ENCODE measurements around the gene ZNF532. TPM values are rescaled to one million over a fixed set of nuclear protein-coding genes. Genes with fewer than 3 reads are reported as not detected.

The ZNF532 gene
- total and polyA plus RNA-seq, 2 of the 13 experiments (the other 11 are each of a cell fraction or from before 2014, with no cell fraction given): not detected

DNA sequence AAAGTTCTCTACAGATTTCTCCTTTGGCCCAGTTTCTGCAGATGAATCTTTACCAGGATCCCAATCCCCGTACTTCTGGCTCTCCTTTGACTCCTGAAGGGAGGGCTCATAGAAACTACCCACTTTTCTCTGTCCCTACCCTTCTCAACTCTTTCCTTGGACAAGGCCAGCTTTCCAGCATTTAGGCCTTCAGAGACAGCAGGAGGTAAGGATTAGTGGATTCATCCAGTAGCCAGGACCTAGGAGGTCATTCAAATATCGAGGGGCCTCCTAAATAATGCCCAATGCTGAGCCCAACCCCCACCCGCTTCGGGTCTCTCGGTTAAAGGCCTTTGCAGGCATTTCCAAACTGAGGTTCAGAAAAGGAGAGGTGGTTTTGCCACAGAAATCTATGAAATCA is 4.8 kb upstream of the ZNF532 start:
- in situ Hi-C loops (cut with HindIII; ENCODE audit: extremely low pct_ligation_motif_present, low pct_unique_long_range_greater_than_20kb) (no loop called here), intact Hi-C loops (cut with micrococcal nuclease; ENCODE audit: unreplicated experiment) (no loop called here)
- Histone ChIP-seq H3K4me2 (ENCODE audit: low read depth, low read length) (no peak overlapping the region), H3K4me1 (ENCODE audit: insufficient read depth, low read length) (no peaks in the 10 kb centered on the region), H3K4me3 (replicated peaks in 1 of 3; ENCODE audit: insufficient read depth in 1 of 3, low read depth in 2 of 3, low read length in 3 of 3) (no peak overlapping the region), H3K79me2 (ENCODE audit: insufficient read depth, low read length) (no peaks in the 10 kb centered on the region), H4K20me1 (ENCODE audit: insufficient read depth, low read length) (no peaks in the 10 kb centered on the region), H3K9me3 (ENCODE audit: low read length) (no peaks in the 10 kb centered on the region), H3K27me3 (ENCODE audit: control insufficient read depth in 1 of 2, insufficient read depth in 2 of 2, low read length in 2 of 2) (no peaks in the 10 kb centered on the region; a peak in 1 of 5 replicates), H3K36me3 (replicated peaks in 1 of 2; ENCODE audit: control insufficient read depth in 1 of 2, insufficient read depth in 2 of 2, low read length in 2 of 2) (no peaks in the 10 kb centered on the region), H2AFZ (ENCODE audit: low read length) (no peak overlapping the region), H3K27ac (ENCODE audit: extremely low read length, insufficient read depth, low read length) (no peak overlapping the region), H3K9ac (ENCODE audit: insufficient read depth, low read depth, low read length) (no peak overlapping the region)
- no peak for ATAC-seq
- CTCF ChIA-PET (ENCODE audit: low intra/inter-chr PET ratio, low total read pairs): no interaction called here
- no peak for DNase-seq (ENCODE audit: low spot score)
- TF ChIP-seq SP2 (CRISPR knock-in tag; IDR thresholded peaks at IDR 0.05): no peak
- TF ChIP-seq KMT2B (CRISPR knock-in tag; IDR thresholded peaks at IDR 0.05): no peak
- no peak for TF ChIP-seq MAFG (CRISPR knock-in tag; IDR thresholded peaks at IDR 0.05)
- under 1% methylated on average over 5 of the region's 5 CpGs for WGBS (ENCODE audit: low lambda C conversion rate)
- no peak for FAIRE-seq
- POLR2A ChIA-PET: no interaction called here
- BruUV-seq (replicated peaks): no TSS peak

DNA sequence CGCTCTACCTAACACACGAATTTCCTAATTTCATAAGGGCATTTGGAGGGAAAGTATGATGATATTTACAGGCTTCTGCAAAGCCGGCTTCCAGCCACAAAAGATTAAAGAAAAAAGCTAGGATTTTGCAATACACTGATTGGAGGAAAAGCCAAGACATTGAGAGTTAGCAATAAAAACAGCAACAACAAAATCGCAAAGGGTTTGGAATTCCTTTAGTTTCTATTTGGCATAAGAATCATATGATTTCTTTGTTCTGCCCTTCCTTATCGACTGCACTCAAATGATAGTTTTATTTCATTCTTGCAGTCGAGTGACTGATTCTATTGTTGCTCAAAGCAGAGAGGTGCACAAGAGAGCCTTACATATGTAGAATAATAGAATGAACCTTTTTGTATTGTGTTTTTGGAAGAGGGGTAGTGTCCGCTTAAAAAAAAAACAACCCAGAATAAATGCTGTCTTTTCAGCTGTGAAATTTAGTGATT is 3.9 kb upstream of the ZNF532 start:
- Histone ChIP-seq H3K4me1 (ENCODE audit: insufficient read depth, low read length) (no peaks in the 10 kb centered on the region), H3K36me3 (replicated peaks in 1 of 2; ENCODE audit: control insufficient read depth in 1 of 2, insufficient read depth in 2 of 2, low read length in 2 of 2) (no peaks in the 10 kb centered on the region), H3K27ac (ENCODE audit: extremely low read length, insufficient read depth, low read length) (no peak overlapping the region), H2AFZ (ENCODE audit: low read length) (no peak overlapping the region), H3K27me3 (ENCODE audit: control insufficient read depth in 1 of 2, insufficient read depth in 2 of 2, low read length in 2 of 2) (no peaks in the 10 kb centered on the region; a peak in 1 of 5 replicates), H4K20me1 (ENCODE audit: insufficient read depth, low read length) (no peaks in the 10 kb centered on the region), H3K9ac (ENCODE audit: insufficient read depth, low read depth, low read length) (no peak overlapping the region), H3K79me2 (ENCODE audit: insufficient read depth, low read length) (no peaks in the 10 kb centered on the region), H3K9me3 (ENCODE audit: low read length) (no peaks in the 10 kb centered on the region), H3K4me2 (ENCODE audit: low read depth, low read length) (no peak overlapping the region), H3K4me3 (replicated peaks in 1 of 3; ENCODE audit: insufficient read depth in 1 of 3, low read depth in 2 of 3, low read length in 3 of 3) (no peak overlapping the region)
- ATAC-seq: no peak
- in situ Hi-C loops (cut with HindIII; ENCODE audit: extremely low pct_ligation_motif_present, low pct_unique_long_range_greater_than_20kb): no loop called here
- intact Hi-C loops (cut with micrococcal nuclease; ENCODE audit: unreplicated experiment): no loop called here
- no peak for FAIRE-seq
- POLR2A ChIA-PET: no interaction called here
- no peak for DNase-seq (ENCODE audit: low spot score)
- CTCF ChIA-PET (ENCODE audit: low intra/inter-chr PET ratio, low total read pairs): no interaction called here
- no TSS peak for BruUV-seq (replicated peaks)
- WGBS (ENCODE audit: low lambda C conversion rate): 13% methylated on average over 7 of the region's 7 CpGs
- TF ChIP-seq DMAP1 (CRISPR knock-in tag; IDR thresholded peaks at IDR 0.05) (no peak), SP5 (CRISPR knock-in tag; IDR thresholded peaks at IDR 0.05; ENCODE audit: borderline replicate concordance, low read depth) (no peak), RXRB (CRISPR knock-in tag; IDR thresholded peaks at IDR 0.05; ENCODE audit: borderline replicate concordance) (no peak), ISX (CRISPR knock-in tag; conservative IDR thresholded peaks at IDR 0.05) (no peak), MTA1 (CRISPR knock-in tag; IDR thresholded peaks at IDR 0.05; ENCODE audit: borderline replicate concordance) (no peak), ZNF616 (CRISPR knock-in tag; IDR thresholded peaks at IDR 0.05; ENCODE audit: low read depth) (no peak), ZNF30 (CRISPR knock-in tag; IDR thresholded peaks at IDR 0.05) (no peak), MYNN (CRISPR knock-in tag; IDR thresholded peaks at IDR 0.05; ENCODE audit: low read depth) (no peak)
- TF ChIP-seq, protein P1, sequence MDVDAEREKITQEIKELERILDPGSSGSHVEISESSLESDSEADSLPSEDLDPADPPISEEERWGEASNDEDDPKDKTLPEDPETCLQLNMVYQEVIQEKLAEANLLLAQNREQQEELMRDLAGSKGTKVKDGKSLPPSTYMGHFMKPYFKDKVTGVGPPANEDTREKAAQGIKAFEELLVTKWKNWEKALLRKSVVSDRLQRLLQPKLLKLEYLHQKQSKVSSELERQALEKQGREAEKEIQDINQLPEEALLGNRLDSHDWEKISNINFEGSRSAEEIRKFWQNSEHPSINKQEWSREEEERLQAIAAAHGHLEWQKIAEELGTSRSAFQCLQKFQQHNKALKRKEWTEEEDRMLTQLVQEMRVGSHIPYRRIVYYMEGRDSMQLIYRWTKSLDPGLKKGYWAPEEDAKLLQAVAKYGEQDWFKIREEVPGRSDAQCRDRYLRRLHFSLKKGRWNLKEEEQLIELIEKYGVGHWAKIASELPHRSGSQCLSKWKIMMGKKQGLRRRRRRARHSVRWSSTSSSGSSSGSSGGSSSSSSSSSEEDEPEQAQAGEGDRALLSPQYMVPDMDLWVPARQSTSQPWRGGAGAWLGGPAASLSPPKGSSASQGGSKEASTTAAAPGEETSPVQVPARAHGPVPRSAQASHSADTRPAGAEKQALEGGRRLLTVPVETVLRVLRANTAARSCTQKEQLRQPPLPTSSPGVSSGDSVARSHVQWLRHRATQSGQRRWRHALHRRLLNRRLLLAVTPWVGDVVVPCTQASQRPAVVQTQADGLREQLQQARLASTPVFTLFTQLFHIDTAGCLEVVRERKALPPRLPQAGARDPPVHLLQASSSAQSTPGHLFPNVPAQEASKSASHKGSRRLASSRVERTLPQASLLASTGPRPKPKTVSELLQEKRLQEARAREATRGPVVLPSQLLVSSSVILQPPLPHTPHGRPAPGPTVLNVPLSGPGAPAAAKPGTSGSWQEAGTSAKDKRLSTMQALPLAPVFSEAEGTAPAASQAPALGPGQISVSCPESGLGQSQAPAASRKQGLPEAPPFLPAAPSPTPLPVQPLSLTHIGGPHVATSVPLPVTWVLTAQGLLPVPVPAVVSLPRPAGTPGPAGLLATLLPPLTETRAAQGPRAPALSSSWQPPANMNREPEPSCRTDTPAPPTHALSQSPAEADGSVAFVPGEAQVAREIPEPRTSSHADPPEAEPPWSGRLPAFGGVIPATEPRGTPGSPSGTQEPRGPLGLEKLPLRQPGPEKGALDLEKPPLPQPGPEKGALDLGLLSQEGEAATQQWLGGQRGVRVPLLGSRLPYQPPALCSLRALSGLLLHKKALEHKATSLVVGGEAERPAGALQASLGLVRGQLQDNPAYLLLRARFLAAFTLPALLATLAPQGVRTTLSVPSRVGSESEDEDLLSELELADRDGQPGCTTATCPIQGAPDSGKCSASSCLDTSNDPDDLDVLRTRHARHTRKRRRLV (CRISPR knock-in tag; IDR thresholded peaks at IDR 0.05): no peak
- TF ChIP-seq, protein P2, sequence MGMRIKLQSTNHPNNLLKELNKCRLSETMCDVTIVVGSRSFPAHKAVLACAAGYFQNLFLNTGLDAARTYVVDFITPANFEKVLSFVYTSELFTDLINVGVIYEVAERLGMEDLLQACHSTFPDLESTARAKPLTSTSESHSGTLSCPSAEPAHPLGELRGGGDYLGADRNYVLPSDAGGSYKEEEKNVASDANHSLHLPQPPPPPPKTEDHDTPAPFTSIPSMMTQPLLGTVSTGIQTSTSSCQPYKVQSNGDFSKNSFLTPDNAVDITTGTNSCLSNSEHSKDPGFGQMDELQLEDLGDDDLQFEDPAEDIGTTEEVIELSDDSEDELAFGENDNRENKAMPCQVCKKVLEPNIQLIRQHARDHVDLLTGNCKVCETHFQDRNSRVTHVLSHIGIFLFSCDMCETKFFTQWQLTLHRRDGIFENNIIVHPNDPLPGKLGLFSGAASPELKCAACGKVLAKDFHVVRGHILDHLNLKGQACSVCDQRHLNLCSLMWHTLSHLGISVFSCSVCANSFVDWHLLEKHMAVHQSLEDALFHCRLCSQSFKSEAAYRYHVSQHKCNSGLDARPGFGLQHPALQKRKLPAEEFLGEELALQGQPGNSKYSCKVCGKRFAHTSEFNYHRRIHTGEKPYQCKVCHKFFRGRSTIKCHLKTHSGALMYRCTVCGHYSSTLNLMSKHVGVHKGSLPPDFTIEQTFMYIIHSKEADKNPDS (CRISPR knock-in tag; IDR thresholded peaks at IDR 0.05): no peak
